GM19193 (cell line): ENCODE data around the gene ALDH3B1.
A peak's percentile ranks its signal among the peaks of the same experiment; 100 is the strongest.

Experiments used
- POLR2A ChIP-seq: IDR thresholded peaks from 4 replicates; pipeline ENCODE4 v1.6.1; 2011; ENCODE audit not compliant: insufficient read depth, insufficient read length; ENCODE audit errors: extremely low read depth

ALDH3B1 gene

DNA sequence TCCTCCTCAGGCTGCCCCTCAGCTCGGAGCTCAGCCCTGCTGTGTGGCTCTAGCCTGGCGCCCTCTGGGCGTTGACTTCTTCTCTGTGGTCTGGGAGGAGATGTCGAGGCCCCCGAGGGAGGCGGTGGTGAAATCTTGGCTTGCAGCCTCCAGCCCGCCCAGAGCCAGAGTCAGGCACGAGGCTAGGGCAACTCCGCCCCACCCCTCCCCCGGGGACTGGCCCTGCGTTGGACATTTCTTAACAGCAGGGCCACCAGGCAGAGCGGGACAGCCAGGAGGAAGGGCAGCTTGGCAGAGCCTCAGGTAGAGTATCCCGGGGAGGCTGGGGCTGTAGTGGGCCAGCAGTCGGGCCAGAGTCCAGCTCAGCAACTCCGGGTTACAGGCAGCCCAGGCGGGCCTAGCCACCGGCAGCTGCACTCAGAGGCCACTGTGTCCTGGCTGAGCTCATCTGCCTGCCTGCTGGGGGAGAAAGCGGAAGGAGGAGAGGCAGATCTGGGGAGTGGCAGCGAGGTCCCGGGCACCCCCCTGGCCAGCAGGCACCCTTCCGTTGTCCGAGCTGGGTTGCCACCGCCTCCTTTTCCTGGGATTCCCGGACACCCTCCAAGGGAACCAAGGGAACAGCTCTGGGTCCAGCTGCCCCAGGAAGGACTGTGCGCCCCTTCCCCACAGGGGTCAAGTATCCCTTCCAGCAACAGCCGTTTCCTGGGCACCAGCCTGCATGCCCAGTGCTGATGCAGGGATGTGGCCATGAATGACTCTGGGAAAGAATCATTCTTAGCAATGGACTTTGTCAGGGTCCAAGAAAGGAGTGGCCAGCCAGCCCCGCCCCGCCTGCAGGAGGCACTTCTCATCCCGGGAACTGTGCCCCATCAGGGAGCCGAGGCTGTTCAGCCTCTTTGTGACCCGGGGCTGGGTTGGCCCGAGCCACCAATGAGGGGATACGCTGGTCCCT is at the start of gene ALDH3B1:
Gene ALDH3B1, plus strand, starts transcription at position 238 of the 952 bp plus-strand sequence. CDS start 4,971 bp downstream, outside the sequence.
- no peak for TF ChIP-seq POLR2A

GRCh38 chr11:67983951-67984350 is 26.2 kb upstream of the ALDH3B1 start:
- TF ChIP-seq POLR2A = no peak

GRCh38 chr11:67996051-67996450 is 14.1 kb upstream of the ALDH3B1 start:
- TF ChIP-seq POLR2A = no peak

- no peak for TF ChIP-seq POLR2A
Observed at GRCh38 chr11:67996622-67997474, 13.3 kb upstream of the ALDH3B1 start.

DNA sequence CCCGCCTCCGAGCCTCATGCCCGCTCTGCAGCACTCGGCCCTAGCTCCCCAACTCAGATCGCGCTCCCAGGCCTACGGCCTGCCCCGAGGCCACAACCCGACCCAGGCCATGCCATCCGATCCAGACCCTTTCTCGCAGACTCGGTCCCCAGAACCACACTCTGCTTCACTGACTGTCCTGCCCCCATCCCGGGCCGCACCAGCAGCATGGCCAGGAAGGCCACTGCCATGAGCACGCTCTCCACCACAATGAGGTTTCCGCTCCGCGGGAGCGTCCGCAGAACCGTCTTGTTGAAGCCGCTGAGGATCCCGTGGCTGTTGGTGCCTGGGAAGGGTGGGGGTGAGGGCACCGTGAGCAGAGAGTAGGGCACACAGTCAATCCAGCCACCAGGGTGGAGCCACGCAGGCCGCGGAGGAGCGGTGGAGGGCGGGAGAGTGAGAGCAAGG is 12.6 kb upstream of the ALDH3B1 start:
- TF ChIP-seq POLR2A = no peak

DNA sequence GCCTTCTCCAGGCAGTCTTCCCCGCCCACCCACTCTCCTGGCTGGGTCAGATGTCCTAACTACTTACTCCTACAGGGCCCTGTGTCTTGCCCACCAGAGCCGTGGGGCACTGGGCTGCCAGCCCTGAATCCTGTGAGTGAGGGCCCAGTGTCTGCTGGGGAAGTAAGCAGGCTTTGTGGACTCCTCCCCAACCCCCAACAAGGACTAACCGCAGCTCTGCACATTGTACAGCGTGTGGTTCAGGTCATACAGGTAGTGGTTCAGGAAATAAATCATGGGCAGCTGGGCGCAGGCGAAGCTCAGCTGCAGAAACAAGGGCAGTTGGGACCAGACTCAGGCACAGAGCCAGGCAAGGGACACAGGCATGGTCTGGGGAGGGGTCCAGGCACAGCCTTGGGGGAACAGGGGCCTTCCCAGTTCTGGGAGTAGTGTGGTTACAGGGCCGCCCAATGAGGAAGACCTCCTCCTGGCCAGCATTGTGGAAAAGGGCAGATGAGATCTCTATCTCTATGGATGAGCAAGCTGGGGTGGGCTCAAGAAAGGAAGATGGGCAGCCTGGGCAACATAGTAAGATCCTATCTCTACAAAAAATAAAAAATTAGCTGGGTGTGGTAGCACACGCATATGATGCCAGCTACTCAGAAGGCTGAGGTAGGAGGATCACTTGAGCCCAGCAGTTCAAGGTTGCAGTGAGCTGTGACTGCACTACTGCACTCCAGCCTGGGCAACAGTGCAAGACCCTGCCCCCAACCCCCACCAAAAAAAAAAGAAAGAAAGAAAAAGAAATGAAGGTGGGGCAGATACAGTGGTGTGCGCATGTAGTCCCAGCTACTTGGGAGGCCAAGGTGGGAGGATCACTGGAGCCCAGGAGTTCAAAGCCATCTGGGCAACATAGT is 11.7 kb upstream of the ALDH3B1 start:
- TF ChIP-seq POLR2A = no peak

GRCh38 chr11:67999201-67999629 is 10.9 kb upstream of the ALDH3B1 start:
- no peak for TF ChIP-seq POLR2A

DNA sequence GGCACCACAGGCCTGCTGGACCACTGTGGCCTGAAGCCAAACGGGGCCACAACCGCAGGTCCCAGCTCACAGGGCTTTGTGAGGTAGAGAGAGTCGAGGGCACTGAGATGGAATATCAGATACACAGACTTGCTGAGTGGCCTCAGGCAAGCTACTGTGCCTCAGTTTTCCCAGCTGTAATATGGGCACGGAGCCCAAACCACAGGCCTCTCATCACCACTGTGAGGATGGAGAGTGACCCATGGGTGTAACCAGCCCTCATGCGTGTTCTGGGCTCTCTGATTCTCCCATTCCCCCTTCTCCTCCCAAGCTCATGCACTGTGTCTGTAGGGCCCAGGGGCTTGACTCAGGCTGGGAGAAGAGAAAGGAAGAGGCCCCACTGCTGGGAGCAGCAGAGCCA is 10.4 kb upstream of the ALDH3B1 start:
- TF ChIP-seq POLR2A = peak; percentile 21

DNA sequence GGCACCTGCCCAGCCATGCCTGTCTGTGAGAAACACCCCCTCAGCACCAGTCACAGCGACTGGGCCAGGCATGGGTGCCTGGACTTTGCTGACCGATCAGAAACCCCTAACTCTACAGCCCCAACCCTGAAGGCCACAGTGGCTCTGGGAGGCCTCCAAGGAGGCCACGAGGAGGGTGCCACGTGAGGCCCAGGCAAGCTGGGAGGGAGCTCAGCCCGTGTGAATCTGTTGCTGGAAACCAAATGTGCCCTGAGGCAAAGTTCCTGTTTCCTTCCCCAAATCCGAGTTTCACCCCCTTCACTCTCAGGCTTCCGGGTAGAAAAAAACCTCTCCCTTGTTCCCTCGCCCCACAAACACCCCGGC is 7.6 kb upstream of the ALDH3B1 start:
- peak; percentile 40 for TF ChIP-seq POLR2A

DNA sequence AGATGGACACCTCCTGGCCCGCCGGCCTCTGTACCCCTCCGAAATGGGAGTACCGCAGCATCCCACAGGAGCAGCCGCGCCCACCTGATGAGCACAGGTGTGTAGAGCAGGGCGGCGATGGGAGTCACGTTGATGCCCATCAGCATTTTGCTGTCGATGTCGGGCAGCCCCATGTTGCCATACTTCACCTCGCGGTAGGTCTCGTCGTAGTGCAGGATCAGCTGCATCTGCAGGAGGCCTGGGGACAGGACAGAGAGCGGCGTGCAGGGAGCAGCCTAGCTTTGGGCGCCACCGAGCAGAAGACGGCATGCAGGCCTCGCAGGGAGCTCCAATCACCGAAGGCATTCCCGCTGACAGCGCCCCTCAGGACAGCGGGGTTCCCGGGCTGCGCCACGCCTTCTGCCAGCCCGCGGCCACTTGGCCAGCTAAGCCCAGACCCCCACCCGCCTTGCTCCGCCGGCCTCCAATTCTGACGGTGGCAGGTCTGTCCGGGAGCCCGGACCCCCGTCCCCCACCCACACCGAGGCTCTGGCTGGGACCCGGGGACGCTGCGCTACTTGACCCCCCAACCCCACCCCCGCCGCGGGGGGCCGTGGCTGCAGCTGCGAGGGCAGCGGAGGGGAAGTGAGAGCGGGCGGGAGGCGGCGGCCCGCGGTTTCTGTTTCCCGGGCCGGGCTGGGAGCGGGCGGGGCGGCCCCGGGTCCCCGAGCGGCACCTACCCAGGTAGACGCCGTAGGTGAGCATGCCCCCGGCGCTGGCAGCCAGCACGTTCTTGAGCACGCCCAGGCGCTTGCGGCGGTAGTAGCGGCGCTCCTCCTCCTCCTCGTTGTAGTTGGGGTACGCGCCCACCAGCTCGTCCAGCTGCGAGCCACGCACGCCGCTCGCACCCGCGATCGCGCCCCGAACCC is 6.9 kb upstream of the ALDH3B1 start:
- no peak for TF ChIP-seq POLR2A

GRCh38 chr11:68003846-68004550 is 6.1 kb upstream of the ALDH3B1 start, which contains the start of gene UNC93B1:
TSS of gene UNC93B1 (minus strand) at chr11:68004097. CDS start at chr11:68004043, 54 bp downstream.
- peak; percentile 81 for TF ChIP-seq POLR2A

DNA sequence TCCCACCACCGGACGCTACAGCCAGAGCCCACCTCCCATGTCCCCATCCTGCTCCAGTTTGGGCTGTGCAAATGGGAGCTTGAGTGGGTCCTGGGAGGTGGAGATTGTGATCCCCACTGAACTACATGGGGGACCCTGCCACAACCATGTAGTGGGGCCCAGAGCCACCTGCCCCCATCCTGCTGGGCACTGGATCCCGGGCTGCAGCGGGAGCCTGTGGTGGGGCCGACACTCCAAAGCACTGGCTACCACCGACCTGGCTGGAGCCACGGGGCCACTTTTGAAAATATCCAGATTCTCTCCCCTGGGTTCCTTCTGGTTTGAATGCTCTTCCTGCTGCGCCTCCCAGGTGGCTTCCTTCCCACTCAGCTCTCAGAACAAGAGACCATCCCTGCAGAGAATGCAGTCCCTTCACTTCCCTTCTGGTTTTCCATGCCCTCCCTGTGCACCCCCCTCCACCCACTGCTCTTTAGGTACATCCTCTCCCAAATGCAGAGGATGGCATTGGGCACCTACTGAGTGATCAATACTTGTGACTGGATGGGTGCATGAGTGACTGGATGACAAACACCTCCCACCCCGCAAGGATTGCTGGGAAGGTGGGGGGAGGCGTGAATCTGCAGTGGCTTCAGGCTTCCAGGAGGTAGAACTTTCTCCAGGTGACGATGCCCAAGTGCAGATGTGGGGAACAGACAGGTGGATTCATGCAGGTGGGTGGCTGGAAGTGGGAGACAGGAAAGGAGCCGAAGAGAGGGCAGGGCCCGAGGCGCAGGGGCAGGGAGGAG is 5.4 kb upstream of the ALDH3B1 start:
- TF ChIP-seq POLR2A = no peak
